Peyer's patch (tissue), 4 donors: Measurements from ENCODE around the gene ZNF184.

Experiments used
- POLR2A ChIP-seq, 2 donors: fragments of 450-650 bp; IDR thresholded peaks; one replicate each; pipeline ENCODE4 v1.5.1; 2017; ENCODE audit warnings: antibody characterized with exemption in 2 of 2, mild to moderate bottlenecking in 2 of 2, moderate library complexity in 2 of 2
- TF ChIP-seq, protein P1 (sequence below), 6 experiments: fragments of 450-650 bp in 4 of 6; fragments of 200-600 bp in 2 of 6; sonication (generic) in 1 of 6; IDR thresholded peaks; one replicate each; pipeline ENCODE4 v1.5.1; 2017 to 2019; ENCODE audit warnings: antibody characterized with exemption in 6 of 6, mild to moderate bottlenecking in 3 of 6, moderate library complexity in 1 of 6

DNA sequence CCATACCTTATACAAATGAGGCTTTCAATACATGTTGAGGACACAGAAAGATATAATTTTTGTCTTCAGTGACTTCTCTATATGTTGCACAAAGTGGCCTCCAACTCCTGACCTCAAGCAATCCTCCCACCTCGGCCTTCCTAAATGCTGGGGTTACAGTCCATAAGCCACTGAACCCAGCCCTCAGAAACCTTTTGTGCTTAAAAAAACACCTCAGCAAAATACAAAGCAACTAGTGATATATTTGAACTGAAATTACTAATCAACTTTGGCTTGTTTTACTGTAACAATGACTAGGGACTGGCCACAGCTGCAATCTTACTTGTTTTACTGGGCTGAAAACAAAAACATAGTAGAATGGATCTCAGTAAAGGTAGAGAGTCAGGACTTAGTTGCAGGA, 3.2 kb upstream of the ZNF184 start:
- TF ChIP-seq, protein P1, sequence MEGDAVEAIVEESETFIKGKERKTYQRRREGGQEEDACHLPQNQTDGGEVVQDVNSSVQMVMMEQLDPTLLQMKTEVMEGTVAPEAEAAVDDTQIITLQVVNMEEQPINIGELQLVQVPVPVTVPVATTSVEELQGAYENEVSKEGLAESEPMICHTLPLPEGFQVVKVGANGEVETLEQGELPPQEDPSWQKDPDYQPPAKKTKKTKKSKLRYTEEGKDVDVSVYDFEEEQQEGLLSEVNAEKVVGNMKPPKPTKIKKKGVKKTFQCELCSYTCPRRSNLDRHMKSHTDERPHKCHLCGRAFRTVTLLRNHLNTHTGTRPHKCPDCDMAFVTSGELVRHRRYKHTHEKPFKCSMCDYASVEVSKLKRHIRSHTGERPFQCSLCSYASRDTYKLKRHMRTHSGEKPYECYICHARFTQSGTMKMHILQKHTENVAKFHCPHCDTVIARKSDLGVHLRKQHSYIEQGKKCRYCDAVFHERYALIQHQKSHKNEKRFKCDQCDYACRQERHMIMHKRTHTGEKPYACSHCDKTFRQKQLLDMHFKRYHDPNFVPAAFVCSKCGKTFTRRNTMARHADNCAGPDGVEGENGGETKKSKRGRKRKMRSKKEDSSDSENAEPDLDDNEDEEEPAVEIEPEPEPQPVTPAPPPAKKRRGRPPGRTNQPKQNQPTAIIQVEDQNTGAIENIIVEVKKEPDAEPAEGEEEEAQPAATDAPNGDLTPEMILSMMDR (IDR thresholded peaks at IDR 0.05): no peak
- no peak for TF ChIP-seq POLR2A (IDR thresholded peaks at IDR 0.05)
